SK-N-SH treated with all-trans-retinoic acid at 6 μM for 48 hours (cell line): ENCODE data around the gene SLC22A1.
"Not testable (repeated sequence)": the region's sequence is repeated elsewhere in the genome, so short reads cannot be mapped to it uniquely, and the experiment has no call there.

Experiments used
- ATAC-seq: fragments of 200-7000 bp; cut with Tn5 transposase; 3 replicates; pipeline ENCODE4 v1.9.1; 2020; ENCODE audit warnings: mild to moderate bottlenecking, moderate library complexity
- ARNTL ChIP-seq: fragments of 450-650 bp; formaldehyde crosslinking; IDR thresholded peaks from 2 replicates; pipeline ENCODE4 v1.5.0; 2020; ENCODE audit warnings: low read depth, mild to moderate bottlenecking, moderate library complexity, borderline replicate concordance
- BACH2 ChIP-seq: fragments of 250-450 bp; sonication (Bioruptor Pico); IDR thresholded peaks from 2 replicates; pipeline ENCODE4 v1.9.0; 2021; ENCODE audit warnings: mild to moderate bottlenecking, borderline replicate concordance
- CREB5 ChIP-seq: fragments of 250-450 bp; sonication (Bioruptor Pico); IDR thresholded peaks from 2 replicates; pipeline ENCODE4 v1.5.1; 2020; ENCODE audit warnings: low read depth, mild to moderate bottlenecking, moderate library complexity
- CSDC2 ChIP-seq: fragments of 250-450 bp; sonication (Bioruptor Pico); IDR thresholded peaks from 2 replicates; pipeline ENCODE4 v1.5.0; 2020; ENCODE audit warnings: mild to moderate bottlenecking, moderate library complexity
- GLIS3 ChIP-seq: fragments of 250-450 bp; sonication (Bioruptor Pico); IDR thresholded peaks from 2 replicates; pipeline ENCODE4 v1.5.0; 2020; ENCODE audit warnings: mild to moderate bottlenecking, moderate library complexity
- ISL1 ChIP-seq: fragments of 250-450 bp; sonication (Bioruptor Pico); IDR thresholded peaks from 2 replicates; pipeline ENCODE4 v2.1.2; 2022; ENCODE audit warnings: mild to moderate bottlenecking, moderate library complexity
- OSR1 ChIP-seq: fragments of 250-450 bp; sonication (Bioruptor Pico); IDR thresholded peaks from 2 replicates; pipeline ENCODE4 v1.8.0; 2022; ENCODE audit warnings: moderate library complexity, mild to moderate bottlenecking, inconsistent platforms
- PPARA ChIP-seq: fragments of 250-450 bp; sonication (Bioruptor Pico); IDR thresholded peaks from 2 replicates; pipeline ENCODE4 v1.5.0; 2020; ENCODE audit warnings: mild to moderate bottlenecking, borderline replicate concordance
- RARB ChIP-seq: fragments of 250-450 bp; sonication (Bioruptor Pico); IDR thresholded peaks from 2 replicates; pipeline ENCODE4 v1.8.0; 2021; ENCODE audit warnings: mild to moderate bottlenecking, moderate library complexity
- SNAI2 ChIP-seq: fragments of 250-450 bp; sonication (Bioruptor Pico); IDR thresholded peaks from 2 replicates; pipeline ENCODE4 v1.5.0; 2020; ENCODE audit warnings: mild to moderate bottlenecking, moderate library complexity
- TCF4 ChIP-seq: fragments of 250-450 bp; sonication (Bioruptor Pico); IDR thresholded peaks from 2 replicates; pipeline ENCODE4 v1.8.0; 2021; ENCODE audit warnings: mild to moderate bottlenecking, moderate library complexity, borderline replicate concordance
- TOX ChIP-seq: fragments of 250-450 bp; sonication (Bioruptor Pico); IDR thresholded peaks from 2 replicates; pipeline ENCODE4 v1.8.0; 2021; ENCODE audit warnings: mild to moderate bottlenecking, moderate library complexity, borderline replicate concordance
- ZC3H10 ChIP-seq: fragments of 250-450 bp; sonication (Bioruptor Pico); IDR thresholded peaks from 2 replicates; pipeline ENCODE4 v1.5.1; 2021; ENCODE audit warnings: mild to moderate bottlenecking, moderate library complexity
- ZFP3 ChIP-seq: fragments of 250-450 bp; sonication (Bioruptor Pico); IDR thresholded peaks from 2 replicates; pipeline ENCODE4 v1.5.0; 2020; ENCODE audit warnings: mild to moderate bottlenecking, moderate library complexity
- ZFP30 ChIP-seq: fragments of 450-650 bp; formaldehyde crosslinking; IDR thresholded peaks from 2 replicates; pipeline ENCODE4 v1.5.0; 2022; ENCODE audit warnings: mild to moderate bottlenecking, moderate library complexity
- ZNF565 ChIP-seq: fragments of 450-650 bp; formaldehyde crosslinking; conservative IDR thresholded peaks from 2 replicates; pipeline ENCODE4 v1.5.0; 2020; ENCODE audit warnings: low read depth, mild to moderate bottlenecking, moderate library complexity
- ZNF70 ChIP-seq: fragments of 450-650 bp; formaldehyde crosslinking; IDR thresholded peaks from 2 replicates; pipeline ENCODE4 v1.5.0; 2020; ENCODE audit warnings: mild to moderate bottlenecking, moderate library complexity
- ZNF8 ChIP-seq: fragments of 450-650 bp; formaldehyde crosslinking; IDR thresholded peaks from 2 replicates; pipeline ENCODE4 v1.5.0; 2020; ENCODE audit warnings: mild to moderate bottlenecking, moderate library complexity
- TF ChIP-seq, protein P1 (sequence below): fragments of 250-450 bp; sonication (Bioruptor Pico); IDR thresholded peaks from 2 replicates; pipeline ENCODE4 v1.8.0; 2021; ENCODE audit warnings: low read depth, mild to moderate bottlenecking, moderate library complexity, borderline replicate concordance
- TF ChIP-seq, protein P2 (sequence below): fragments of 250-450 bp; sonication (Bioruptor Pico); IDR thresholded peaks from 2 replicates; pipeline ENCODE4 v1.8.0; 2020; ENCODE audit warnings: mild to moderate bottlenecking, moderate library complexity, borderline replicate concordance
- TF ChIP-seq, protein P3 (sequence below): fragments of 250-450 bp; sonication (Bioruptor Pico); IDR thresholded peaks from 2 replicates; pipeline ENCODE4 v1.5.0; 2020; ENCODE audit warnings: mild to moderate bottlenecking, moderate library complexity
- TF ChIP-seq, protein P4 (sequence below): fragments of 250-450 bp; sonication (Bioruptor Pico); IDR thresholded peaks from 2 replicates; pipeline ENCODE4 v1.5.1; 2021; ENCODE audit warnings: mild to moderate bottlenecking, moderate library complexity

The SLC22A1 gene

GRCh38 chr6:160132297-160132637, 10.7 kb downstream of the SLC22A1 start:
- TF ChIP-seq OSR1 (CRISPR knock-in tag) (no peak), ZFP3 (no peak), GLIS3 (CRISPR knock-in tag) (no peak), ZC3H10 (CRISPR knock-in tag) (no peak), CSDC2 (CRISPR knock-in tag) (no peak), ZNF8 (no peak)
- no peak for ATAC-seq

GRCh38 chr6:160132776-160133338, 11.2 kb downstream of the SLC22A1 start:
- TF ChIP-seq ZNF70 (CRISPR knock-in tag) = no peak
- TF ChIP-seq ARNTL (CRISPR knock-in tag) = no peak
- TF ChIP-seq TOX = no peak
- TF ChIP-seq, protein P1, sequence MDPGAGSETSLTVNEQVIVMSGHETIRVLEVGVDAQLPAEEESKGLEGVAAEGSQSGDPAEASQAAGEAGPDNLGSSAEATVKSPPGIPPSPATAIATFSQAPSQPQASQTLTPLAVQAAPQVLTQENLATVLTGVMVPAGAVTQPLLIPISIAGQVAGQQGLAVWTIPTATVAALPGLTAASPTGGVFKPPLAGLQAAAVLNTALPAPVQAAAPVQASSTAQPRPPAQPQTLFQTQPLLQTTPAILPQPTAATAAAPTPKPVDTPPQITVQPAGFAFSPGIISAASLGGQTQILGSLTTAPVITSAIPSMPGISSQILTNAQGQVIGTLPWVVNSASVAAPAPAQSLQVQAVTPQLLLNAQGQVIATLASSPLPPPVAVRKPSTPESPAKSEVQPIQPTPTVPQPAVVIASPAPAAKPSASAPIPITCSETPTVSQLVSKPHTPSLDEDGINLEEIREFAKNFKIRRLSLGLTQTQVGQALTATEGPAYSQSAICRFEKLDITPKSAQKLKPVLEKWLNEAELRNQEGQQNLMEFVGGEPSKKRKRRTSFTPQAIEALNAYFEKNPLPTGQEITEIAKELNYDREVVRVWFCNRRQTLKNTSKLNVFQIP = no peak
- TF ChIP-seq TCF4 (CRISPR knock-in tag) = no peak
- TF ChIP-seq, protein P2, sequence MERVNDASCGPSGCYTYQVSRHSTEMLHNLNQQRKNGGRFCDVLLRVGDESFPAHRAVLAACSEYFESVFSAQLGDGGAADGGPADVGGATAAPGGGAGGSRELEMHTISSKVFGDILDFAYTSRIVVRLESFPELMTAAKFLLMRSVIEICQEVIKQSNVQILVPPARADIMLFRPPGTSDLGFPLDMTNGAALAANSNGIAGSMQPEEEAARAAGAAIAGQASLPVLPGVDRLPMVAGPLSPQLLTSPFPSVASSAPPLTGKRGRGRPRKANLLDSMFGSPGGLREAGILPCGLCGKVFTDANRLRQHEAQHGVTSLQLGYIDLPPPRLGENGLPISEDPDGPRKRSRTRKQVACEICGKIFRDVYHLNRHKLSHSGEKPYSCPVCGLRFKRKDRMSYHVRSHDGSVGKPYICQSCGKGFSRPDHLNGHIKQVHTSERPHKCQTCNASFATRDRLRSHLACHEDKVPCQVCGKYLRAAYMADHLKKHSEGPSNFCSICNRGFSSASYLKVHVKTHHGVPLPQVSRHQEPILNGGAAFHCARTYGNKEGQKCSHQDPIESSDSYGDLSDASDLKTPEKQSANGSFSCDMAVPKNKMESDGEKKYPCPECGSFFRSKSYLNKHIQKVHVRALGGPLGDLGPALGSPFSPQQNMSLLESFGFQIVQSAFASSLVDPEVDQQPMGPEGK (CRISPR knock-in tag) = no peak
- no peak for TF ChIP-seq ZNF8
- no peak for TF ChIP-seq BACH2
- no peak for TF ChIP-seq RARB
- TF ChIP-seq SNAI2 (CRISPR knock-in tag) = no peak
- no peak for TF ChIP-seq OSR1 (CRISPR knock-in tag)
- TF ChIP-seq, protein P3, sequence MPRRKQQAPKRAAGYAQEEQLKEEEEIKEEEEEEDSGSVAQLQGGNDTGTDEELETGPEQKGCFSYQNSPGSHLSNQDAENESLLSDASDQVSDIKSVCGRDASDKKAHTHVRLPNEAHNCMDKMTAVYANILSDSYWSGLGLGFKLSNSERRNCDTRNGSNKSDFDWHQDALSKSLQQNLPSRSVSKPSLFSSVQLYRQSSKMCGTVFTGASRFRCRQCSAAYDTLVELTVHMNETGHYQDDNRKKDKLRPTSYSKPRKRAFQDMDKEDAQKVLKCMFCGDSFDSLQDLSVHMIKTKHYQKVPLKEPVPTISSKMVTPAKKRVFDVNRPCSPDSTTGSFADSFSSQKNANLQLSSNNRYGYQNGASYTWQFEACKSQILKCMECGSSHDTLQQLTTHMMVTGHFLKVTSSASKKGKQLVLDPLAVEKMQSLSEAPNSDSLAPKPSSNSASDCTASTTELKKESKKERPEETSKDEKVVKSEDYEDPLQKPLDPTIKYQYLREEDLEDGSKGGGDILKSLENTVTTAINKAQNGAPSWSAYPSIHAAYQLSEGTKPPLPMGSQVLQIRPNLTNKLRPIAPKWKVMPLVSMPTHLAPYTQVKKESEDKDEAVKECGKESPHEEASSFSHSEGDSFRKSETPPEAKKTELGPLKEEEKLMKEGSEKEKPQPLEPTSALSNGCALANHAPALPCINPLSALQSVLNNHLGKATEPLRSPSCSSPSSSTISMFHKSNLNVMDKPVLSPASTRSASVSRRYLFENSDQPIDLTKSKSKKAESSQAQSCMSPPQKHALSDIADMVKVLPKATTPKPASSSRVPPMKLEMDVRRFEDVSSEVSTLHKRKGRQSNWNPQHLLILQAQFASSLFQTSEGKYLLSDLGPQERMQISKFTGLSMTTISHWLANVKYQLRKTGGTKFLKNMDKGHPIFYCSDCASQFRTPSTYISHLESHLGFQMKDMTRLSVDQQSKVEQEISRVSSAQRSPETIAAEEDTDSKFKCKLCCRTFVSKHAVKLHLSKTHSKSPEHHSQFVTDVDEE (CRISPR knock-in tag) = no peak
- no peak for TF ChIP-seq PPARA (CRISPR knock-in tag)
- no peak for TF ChIP-seq ISL1
- no peak for TF ChIP-seq GLIS3 (CRISPR knock-in tag)
- no peak for TF ChIP-seq ZNF565 (CRISPR knock-in tag)
- no peak for TF ChIP-seq ZFP3
- TF ChIP-seq, protein P4, sequence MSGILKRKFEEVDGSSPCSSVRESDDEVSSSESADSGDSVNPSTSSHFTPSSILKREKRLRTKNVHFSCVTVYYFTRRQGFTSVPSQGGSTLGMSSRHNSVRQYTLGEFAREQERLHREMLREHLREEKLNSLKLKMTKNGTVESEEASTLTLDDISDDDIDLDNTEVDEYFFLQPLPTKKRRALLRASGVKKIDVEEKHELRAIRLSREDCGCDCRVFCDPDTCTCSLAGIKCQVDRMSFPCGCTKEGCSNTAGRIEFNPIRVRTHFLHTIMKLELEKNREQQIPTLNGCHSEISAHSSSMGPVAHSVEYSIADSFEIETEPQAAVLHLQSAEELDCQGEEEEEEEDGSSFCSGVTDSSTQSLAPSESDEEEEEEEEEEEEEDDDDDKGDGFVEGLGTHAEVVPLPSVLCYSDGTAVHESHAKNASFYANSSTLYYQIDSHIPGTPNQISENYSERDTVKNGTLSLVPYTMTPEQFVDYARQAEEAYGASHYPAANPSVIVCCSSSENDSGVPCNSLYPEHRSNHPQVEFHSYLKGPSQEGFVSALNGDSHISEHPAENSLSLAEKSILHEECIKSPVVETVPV (CRISPR knock-in tag) = no peak
- no peak for TF ChIP-seq ZFP30
- no peak for ATAC-seq

- no peak for ATAC-seq
- TF ChIP-seq CREB5 (CRISPR knock-in tag) (no peak), PPARA (CRISPR knock-in tag) (no peak), OSR1 (CRISPR knock-in tag) (no peak)
- TF ChIP-seq, protein P4 (CRISPR knock-in tag) = no peak
- TF ChIP-seq, protein P2 (CRISPR knock-in tag) = no peak
Observed at GRCh38 chr6:160133441-160134336, 12.1 kb downstream of the SLC22A1 start.

GRCh38 chr6:160134337-160134751, 12.7 kb downstream of the SLC22A1 start:
- ATAC-seq = not testable (repeated sequence)
